K562 (cell line): ENCODE results near the gene POLR3H. TPM values are rescaled to one million over a fixed set of nuclear protein-coding genes. Genes with fewer than 3 reads are reported as not detected.

ENCODE experiments used
- ARID3B ChIP-seq: fragments of 250-450 bp; sonication (Bioruptor Pico); IDR thresholded peaks from 2 replicates; pipeline ENCODE4 v1.4.0; 2020; ENCODE audit warnings: borderline replicate concordance
- BCOR ChIP-seq: fragments of 450-650 bp; IDR thresholded peaks from 2 replicates; pipeline ENCODE4 v1.6.1; 2016
- CBX5 ChIP-seq: IDR thresholded peaks from 2 replicates; pipeline ENCODE4 v1.6.1; 2014; ENCODE audit warnings: low read depth, borderline replicate concordance
- FOSL1 ChIP-seq: fragments of 200-800 bp; sonication (Bioruptor generic); conservative IDR thresholded peaks from 2 replicates; pipeline ENCODE4 v1.6.1; 2016; ENCODE audit warnings: missing genetic modification characterization, missing compliant biosample characterization
- JUNB ChIP-seq: fragments of 450-650 bp; formaldehyde crosslinking; conservative IDR thresholded peaks from 2 replicates; pipeline ENCODE4 v1.4.0; 2020; ENCODE audit warnings: mild to moderate bottlenecking
- JUND ChIP-seq, 2 experiments: IDR thresholded peaks; 2 replicates in 1 of 2; 3 replicates in 1 of 2; pipeline ENCODE4 v1.6.1; 2011; ENCODE audit warnings: borderline replicate concordance in 2 of 2, low read depth in 2 of 2, low read length in 2 of 2, improper control_type of control experiment in 1 of 2, missing biosample characterization in 1 of 2, missing genetic modification characterization in 1 of 2, missing genetic modification reagents in 1 of 2
- KDM1A ChIP-seq, 2 experiments: fragments of 450-650 bp; IDR thresholded peaks; 2 replicates each; pipeline ENCODE4 v1.6.1; 2016; ENCODE audit warnings: mild to moderate bottlenecking in 2 of 2
- KLF6 ChIP-seq: fragments of 250-450 bp; sonication (Bioruptor Pico); IDR thresholded peaks from 2 replicates; pipeline ENCODE4 v1.4.0; 2020; ENCODE audit warnings: mild to moderate bottlenecking, moderate library complexity, borderline replicate concordance
- MEF2D ChIP-seq: conservative IDR thresholded peaks from 2 replicates; pipeline ENCODE4 v1.6.1; 2016; ENCODE audit warnings: low read depth, missing genetic modification characterization, missing compliant biosample characterization
- MYNN ChIP-seq, 2 experiments: sonication (generic); formaldehyde crosslinking in 1 of 2; IDR thresholded peaks; 2 replicates each; pipeline versions ENCODE4 v1.5.0 to v1.6.1; 2016 to 2020; ENCODE audit warnings: antibody characterized with exemption in 1 of 2, missing genetic modification reagents in 1 of 2
- NFE2 ChIP-seq: IDR thresholded peaks from 2 replicates; pipeline ENCODE4 v1.6.1; 2014; ENCODE audit warnings: antibody characterized with exemption, low read depth
- PHB ChIP-seq: fragments of 250-450 bp; sonication (Bioruptor Pico); IDR thresholded peaks from 2 replicates; pipeline ENCODE4 v1.5.0; 2021
- POLR2AphosphoS5 ChIP-seq: IDR thresholded peaks from 2 replicates; pipeline ENCODE4 v1.6.1; 2011; ENCODE audit warnings: mild to moderate bottlenecking, low read depth, low read length, moderate library complexity; ENCODE audit not compliant: control insufficient read depth, insufficient read depth
- POLR2H ChIP-seq: IDR thresholded peaks from 2 replicates; pipeline ENCODE4 v1.6.1; 2016; ENCODE audit warnings: missing genetic modification characterization, low read depth, mild to moderate bottlenecking, control low read depth, missing compliant biosample characterization, moderate library complexity
- RNF2 ChIP-seq: sonication (generic); IDR thresholded peaks from 2 replicates; pipeline ENCODE4 v1.6.1; 2016
- SETDB1 ChIP-seq: IDR thresholded peaks from one replicate; pipeline ENCODE4 v1.6.1; 2012; ENCODE audit warnings: low read length, control low read depth, inconsistent platforms
- SIN3B ChIP-seq: fragments of 450-650 bp; IDR thresholded peaks from 2 replicates; pipeline ENCODE4 v1.6.1; 2017; ENCODE audit warnings: low read depth, mild to moderate bottlenecking, moderate library complexity
- SMARCA4 ChIP-seq: fragments of 450-650 bp; IDR thresholded peaks from 2 replicates; pipeline ENCODE4 v1.6.1; 2016
- SRSF1 ChIP-seq: fragments of 200-400 bp; formaldehyde crosslinking; IDR thresholded peaks from 2 replicates; pipeline ENCODE4 v1.6.1; 2017; ENCODE audit warnings: mild to moderate bottlenecking, low read depth, low read length, moderate library complexity
- TCF7L2 ChIP-seq: fragments of 150-350 bp; IDR thresholded peaks from 2 replicates; pipeline ENCODE4 v1.6.1; 2016; ENCODE audit warnings: low read depth, mild to moderate bottlenecking, low read length, moderate library complexity
- TEAD2 ChIP-seq: fragments of 450-650 bp; IDR thresholded peaks from 2 replicates; pipeline ENCODE4 v1.6.1; 2016; ENCODE audit warnings: missing genetic modification characterization, control low read depth, missing compliant biosample characterization
- USF1 ChIP-seq: sonication (generic); formaldehyde crosslinking; IDR thresholded peaks from 2 replicates; pipeline ENCODE4 v1.9.0; 2022; ENCODE audit warnings: mild to moderate bottlenecking, missing genetic modification reagents
- ZNF224 ChIP-seq: sonication (generic); formaldehyde crosslinking; IDR thresholded peaks from 2 replicates; pipeline ENCODE4 v1.8.0; 2022; ENCODE audit warnings: mild to moderate bottlenecking, missing genetic modification reagents
- ZNF384 ChIP-seq: IDR thresholded peaks from 2 replicates; pipeline ENCODE4 v1.6.1; 2012; ENCODE audit warnings: low read depth, low read length, improper control_type of control experiment
- polyA plus RNA-seq, 8 experiments: library from polyadenylated mRNA; depleted of rRNA in 4 of 8; stranded (reverse) in 5 of 8; unstranded in 3 of 8; fragments of >200 nt; fragmentation: Nextera tagmentation in 2 of 8; fragmentation: Illumina TruSeq in 1 of 8; extraction: Ambion mirVana in 2 of 8; extraction: Trizol in 1 of 8; gene quantifications; 2 replicates each; pipeline versions ENCODE4 v1.2.1 to v1.2.3, GENCODE V29; 2011 to 2014; ENCODE audit warnings: inconsistent platforms in 1 of 8, missing spikeins in 1 of 8
- total RNA-seq, 7 experiments: library from RNA; depleted of rRNA in 6 of 7; stranded (reverse); fragments of >200 nt in 6 of 7; fragmentation: Illumina TruSeq in 2 of 7; extraction: Trizol in 2 of 7; gene quantifications; 2 replicates each; pipeline versions ENCODE4 v1.2.1 to v1.2.3, GENCODE V29; 2011 to 2021; ENCODE audit warnings: low replicate concordance in 1 of 7
- TF ChIP-seq, protein P1 (sequence below): fragments of 450-650 bp; IDR thresholded peaks from 2 replicates; pipeline ENCODE4 v1.6.1; 2018; ENCODE audit not compliant: partially characterized antibody

The POLR3H gene
- total and polyA plus RNA-seq, 9 of the 15 experiments (the other 6 are each of a cell fraction or from before 2014, with no cell fraction given) = 5.3 to 48.4 (median 22.2) TPM

GRCh38 chr22:41565403-41566054 lies 21.3 kb upstream of the POLR3H start (continued):
- TF ChIP-seq, protein P1, sequence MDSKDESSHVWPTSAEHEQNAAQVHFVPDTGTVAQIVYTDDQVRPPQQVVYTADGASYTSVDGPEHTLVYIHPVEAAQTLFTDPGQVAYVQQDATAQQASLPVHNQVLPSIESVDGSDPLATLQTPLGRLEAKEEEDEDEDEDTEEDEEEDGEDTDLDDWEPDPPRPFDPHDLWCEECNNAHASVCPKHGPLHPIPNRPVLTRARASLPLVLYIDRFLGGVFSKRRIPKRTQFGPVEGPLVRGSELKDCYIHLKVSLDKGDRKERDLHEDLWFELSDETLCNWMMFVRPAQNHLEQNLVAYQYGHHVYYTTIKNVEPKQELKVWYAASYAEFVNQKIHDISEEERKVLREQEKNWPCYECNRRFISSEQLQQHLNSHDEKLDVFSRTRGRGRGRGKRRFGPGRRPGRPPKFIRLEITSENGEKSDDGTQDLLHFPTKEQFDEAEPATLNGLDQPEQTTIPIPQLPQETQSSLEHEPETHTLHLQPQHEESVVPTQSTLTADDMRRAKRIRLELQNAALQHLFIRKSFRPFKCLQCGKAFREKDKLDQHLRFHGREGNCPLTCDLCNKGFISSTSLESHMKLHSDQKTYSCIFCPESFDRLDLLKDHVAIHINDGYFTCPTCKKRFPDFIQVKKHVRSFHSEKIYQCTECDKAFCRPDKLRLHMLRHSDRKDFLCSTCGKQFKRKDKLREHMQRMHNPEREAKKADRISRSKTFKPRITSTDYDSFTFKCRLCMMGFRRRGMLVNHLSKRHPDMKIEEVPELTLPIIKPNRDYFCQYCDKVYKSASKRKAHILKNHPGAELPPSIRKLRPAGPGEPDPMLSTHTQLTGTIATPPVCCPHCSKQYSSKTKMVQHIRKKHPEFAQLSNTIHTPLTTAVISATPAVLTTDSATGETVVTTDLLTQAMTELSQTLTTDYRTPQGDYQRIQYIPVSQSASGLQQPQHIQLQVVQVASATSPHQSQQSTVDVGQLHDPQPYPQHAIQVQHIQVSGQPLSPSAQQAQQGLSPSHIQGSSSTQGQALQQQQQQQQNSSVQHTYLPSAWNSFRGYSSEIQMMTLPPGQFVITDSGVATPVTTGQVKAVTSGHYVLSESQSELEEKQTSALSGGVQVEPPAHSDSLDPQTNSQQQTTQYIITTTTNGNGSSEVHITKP = no peak
- TF ChIP-seq KLF6 (CRISPR knock-in tag) (no peak), ZNF224 (CRISPR knock-in tag) (no peak), SIN3B (no peak), SRSF1 (no peak), RNF2 (no peak), NFE2 (peak; percentile 94), TEAD2 (tag) (no peak), ARID3B (CRISPR knock-in tag) (no peak), CBX5 (no peak), SMARCA4 (peak; percentile 94), POLR2H (tag) (no peak), ZNF384 (peak; percentile 72), FOSL1 (tag) (peak; percentile 92), SETDB1 (no peak), JUNB (CRISPR knock-in tag) (no peak), BCOR (peak; percentile 68), PHB (no peak), MEF2D (tag) (0 out of 2 replicates have a peak, but pooled peaks have one; percentile 37), KDM1A (IDR thresholded peaks at IDR 0.05) (peak; percentile 68 to 83; a peak in 3 of 4 replicates), TCF7L2 (no peak), JUND (IDR thresholded peaks at IDR 0.05; ENCODE audit: borderline replicate concordance, low read depth, low read length) (peak; percentile 91), JUND (tag; IDR thresholded peaks at IDR 0.05; ENCODE audit: borderline replicate concordance, low read depth, low read length) (peak; percentile 91; the same call in 2 of the 3 replicates), USF1 (no peak), POLR2AphosphoS5 (peak; percentile 28; the same call in 1 of the 2 replicates), MYNN (IDR thresholded peaks at IDR 0.05) (no peak), MYNN (CRISPR knock-in tag; IDR thresholded peaks at IDR 0.05) (no peak)
